Measurements from ENCODE around the gene STK38L.

DNA sequence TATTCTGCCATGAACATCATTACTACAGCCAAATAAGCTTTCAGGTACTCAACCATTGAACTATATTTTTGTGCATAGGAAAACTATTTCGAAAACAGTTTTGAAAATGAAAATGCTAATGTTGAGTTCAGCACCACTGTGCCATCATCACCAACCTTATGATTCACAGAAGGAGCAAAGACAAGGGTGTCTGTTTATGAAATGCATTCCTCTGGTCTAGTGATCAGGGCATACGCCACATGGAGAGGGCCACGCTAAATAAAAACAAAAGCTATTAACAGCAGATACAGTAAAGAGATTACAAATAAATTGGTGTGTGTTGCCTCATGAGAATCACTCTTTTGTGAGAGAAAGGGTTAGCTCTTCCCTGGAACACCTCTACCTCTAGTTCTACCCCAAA lies 45.3 kb downstream of the STK38L start:
- TF ChIP-seq GATA3 (IDR thresholded peaks at IDR 0.05; ENCODE audit: low read depth, low read length): no peak
- no peak for TF ChIP-seq GATA2 (IDR thresholded peaks at IDR 0.05; ENCODE audit: low read depth, low read length)

Data from SH-SY5Y (cell line).